SU-DHL-6 (cell line): ENCODE measurements around the gene CAPN3.

Experiments used
- H2AFZ ChIP-seq: fragments of 200-600 bp; sonication (generic); 2 replicates; pipeline ENCODE4 v1.6.1; 2014; ENCODE audit warnings: low read depth, mild to moderate bottlenecking, moderate library complexity, mixed read lengths, antibody characterized with exemption, low read length; ENCODE audit not compliant: severe bottlenecking
- H3F3A ChIP-seq: fragments of 200-600 bp; shearing (Covaris generic); 2 replicates; pipeline ENCODE4 v1.6.0; 2016; ENCODE audit warnings: antibody characterized with exemption, mild to moderate bottlenecking; ENCODE audit not compliant: insufficient read depth
- H3K27ac ChIP-seq: fragments of 200-600 bp; sonication (generic); 2 replicates; pipeline ENCODE4 v1.5.1; 2016; ENCODE audit warnings: low read depth, mild to moderate bottlenecking, low read length, moderate library complexity, mixed read lengths
- H3K27me3 ChIP-seq: fragments of 200-600 bp; sonication (generic), shearing (Covaris generic); 2 replicates; pipeline ENCODE4 v1.6.0; 2014; ENCODE audit warnings: mild to moderate bottlenecking, low read length
- H3K36me3 ChIP-seq: fragments of 200-600 bp; sonication (generic); 2 replicates; pipeline ENCODE4 v1.6.1; 2014; ENCODE audit warnings: mild to moderate bottlenecking, low read length, mixed read lengths
- H3K4me2 ChIP-seq: fragments of 300-600, 200-600 bp; shearing (Covaris generic), sonication (generic); 2 replicates; pipeline ENCODE4 v1.6.0; 2014; ENCODE audit warnings: low read length, low read depth, mild to moderate bottlenecking; ENCODE audit not compliant: poor library complexity, severe bottlenecking
- H3K4me3 ChIP-seq: fragments of 200-600 bp; sonication (generic); 2 replicates; pipeline ENCODE4 v1.5.1; 2014; ENCODE audit warnings: antibody characterized with exemption, low read length, mild to moderate bottlenecking, mixed read lengths; ENCODE audit not compliant: insufficient read depth, poor library complexity, severe bottlenecking
- H3K79me2 ChIP-seq: fragments of 200-600 bp; sonication (generic); 2 replicates; pipeline ENCODE4 v1.6.1; 2014; ENCODE audit warnings: mild to moderate bottlenecking, low read length, moderate library complexity; ENCODE audit not compliant: insufficient read depth
- H3K9ac ChIP-seq: fragments of 200-600 bp; sonication (generic); 2 replicates; pipeline ENCODE4 v1.7.0; 2014; ENCODE audit warnings: mild to moderate bottlenecking, low read length
- H3K9me2 ChIP-seq: fragments of 200-600 bp; sonication (generic); replicated peaks from 2 replicates; pipeline ENCODE4 v1.6.1; 2014; ENCODE audit warnings: low read length; ENCODE audit not compliant: insufficient read depth
- H3K9me3 ChIP-seq: fragments of 200-600 bp; sonication (generic); 2 replicates; pipeline ENCODE4 v1.6.1; 2014; ENCODE audit warnings: low read length, mixed read lengths; ENCODE audit not compliant: insufficient read depth
- H4K20me1 ChIP-seq: fragments of 200-600 bp; sonication (generic); 2 replicates; pipeline ENCODE4 v1.6.1; 2014; ENCODE audit warnings: low read depth, mild to moderate bottlenecking, antibody characterized with exemption, low read length, moderate library complexity, mixed read lengths
- EZH2phosphoT487 ChIP-seq: fragments of 200-600 bp; sonication (generic), shearing (Covaris generic); conservative IDR thresholded peaks from 2 replicates; pipeline ENCODE4 v1.6.1; 2018; ENCODE audit warnings: mild to moderate bottlenecking, antibody characterized with exemption, low read length, moderate library complexity, mixed read lengths
- TF ChIP-seq, protein P1 (sequence below): fragments of 200-600 bp; sonication (generic); IDR thresholded peaks from one replicate; pipeline ENCODE4 v1.5.1; 2017; ENCODE audit warnings: antibody characterized with exemption, mild to moderate bottlenecking, low read length, moderate library complexity; ENCODE audit not compliant: insufficient read depth, poor library complexity, severe bottlenecking

Gene CAPN3

DNA sequence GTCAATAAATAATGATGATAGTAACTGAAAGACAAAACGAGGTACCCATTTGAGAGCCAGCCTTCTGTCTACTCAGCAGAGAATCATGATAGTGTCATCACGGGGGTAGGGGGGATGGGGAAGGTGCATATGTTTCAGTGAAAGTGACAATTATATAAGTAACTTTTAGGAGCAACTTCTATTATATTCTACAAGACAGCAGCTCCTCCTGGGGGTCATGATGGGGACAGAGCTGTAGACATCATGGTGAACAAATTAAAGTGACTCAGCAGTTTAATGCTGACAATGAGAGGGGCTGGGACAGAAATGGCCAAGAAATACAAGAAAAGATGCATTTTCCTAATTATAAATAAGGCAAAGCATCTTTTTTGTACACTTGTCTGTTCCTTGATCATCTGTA, 11.8 kb downstream of the CAPN3 start:
- no peaks in the 10 kb centered on the region for H3K27me3 ChIP-seq

GRCh38 chr15:42373274-42373673, 14.0 kb downstream of the CAPN3 start:
- Histone ChIP-seq H3K9ac (no peak overlapping the region), H3K27me3 (no peaks in the 10 kb centered on the region), H3F3A (no peaks in the 10 kb centered on the region), H3K36me3 (no peaks in the 10 kb centered on the region), H3K4me3 (no peak overlapping the region), H2AFZ (no peak overlapping the region), H3K27ac (no peak overlapping the region), H3K79me2 (no peaks in the 10 kb centered on the region), H3K9me3 (peaks cover 7% of the 10 kb centered on the region; the same call in 1 of the 2 replicates), H3K9me2 (no peaks in the 10 kb centered on the region), H3K4me2 (no peak overlapping the region), H4K20me1 (no peaks in the 10 kb centered on the region)
- TF ChIP-seq, protein P1, sequence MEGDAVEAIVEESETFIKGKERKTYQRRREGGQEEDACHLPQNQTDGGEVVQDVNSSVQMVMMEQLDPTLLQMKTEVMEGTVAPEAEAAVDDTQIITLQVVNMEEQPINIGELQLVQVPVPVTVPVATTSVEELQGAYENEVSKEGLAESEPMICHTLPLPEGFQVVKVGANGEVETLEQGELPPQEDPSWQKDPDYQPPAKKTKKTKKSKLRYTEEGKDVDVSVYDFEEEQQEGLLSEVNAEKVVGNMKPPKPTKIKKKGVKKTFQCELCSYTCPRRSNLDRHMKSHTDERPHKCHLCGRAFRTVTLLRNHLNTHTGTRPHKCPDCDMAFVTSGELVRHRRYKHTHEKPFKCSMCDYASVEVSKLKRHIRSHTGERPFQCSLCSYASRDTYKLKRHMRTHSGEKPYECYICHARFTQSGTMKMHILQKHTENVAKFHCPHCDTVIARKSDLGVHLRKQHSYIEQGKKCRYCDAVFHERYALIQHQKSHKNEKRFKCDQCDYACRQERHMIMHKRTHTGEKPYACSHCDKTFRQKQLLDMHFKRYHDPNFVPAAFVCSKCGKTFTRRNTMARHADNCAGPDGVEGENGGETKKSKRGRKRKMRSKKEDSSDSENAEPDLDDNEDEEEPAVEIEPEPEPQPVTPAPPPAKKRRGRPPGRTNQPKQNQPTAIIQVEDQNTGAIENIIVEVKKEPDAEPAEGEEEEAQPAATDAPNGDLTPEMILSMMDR: no peak

More for the DNA sequence above, 11.8 kb downstream of the CAPN3 start:
- H3K27ac ChIP-seq: no peak overlapping the region
- TF ChIP-seq EZH2phosphoT487: no peak
- TF ChIP-seq, protein P1: no peak
- no peaks in the 10 kb centered on the region for H3K36me3 ChIP-seq
- H3K4me3 ChIP-seq: no peak overlapping the region
- H3F3A ChIP-seq: no peaks in the 10 kb centered on the region
- no peaks in the 10 kb centered on the region for H3K9me3 ChIP-seq
- peak overlapping the region; percentile 23 for H2AFZ ChIP-seq
- H3K79me2 ChIP-seq: no peaks in the 10 kb centered on the region
- H3K4me2 ChIP-seq: no peak overlapping the region
- no peak overlapping the region for H3K9ac ChIP-seq
- no peaks in the 10 kb centered on the region for H3K9me2 ChIP-seq
- no peaks in the 10 kb centered on the region for H4K20me1 ChIP-seq

GRCh38 chr15:42373936-42374335, 14.6 kb downstream of the CAPN3 start:
- no peak for TF ChIP-seq EZH2phosphoT487
- TF ChIP-seq, protein P1: no peak
- Histone ChIP-seq H3K4me2 (no peak overlapping the region), H3F3A (no peaks in the 10 kb centered on the region), H3K79me2 (no peaks in the 10 kb centered on the region), H3K36me3 (no peaks in the 10 kb centered on the region), H3K9me3 (peaks cover 7% of the 10 kb centered on the region; the same call in 1 of the 2 replicates), H3K4me3 (no peak overlapping the region), H3K9me2 (no peaks in the 10 kb centered on the region), H3K9ac (no peak overlapping the region), H4K20me1 (no peaks in the 10 kb centered on the region), H3K27ac (no peak overlapping the region), H2AFZ (no peak overlapping the region), H3K27me3 (no peaks in the 10 kb centered on the region)

DNA sequence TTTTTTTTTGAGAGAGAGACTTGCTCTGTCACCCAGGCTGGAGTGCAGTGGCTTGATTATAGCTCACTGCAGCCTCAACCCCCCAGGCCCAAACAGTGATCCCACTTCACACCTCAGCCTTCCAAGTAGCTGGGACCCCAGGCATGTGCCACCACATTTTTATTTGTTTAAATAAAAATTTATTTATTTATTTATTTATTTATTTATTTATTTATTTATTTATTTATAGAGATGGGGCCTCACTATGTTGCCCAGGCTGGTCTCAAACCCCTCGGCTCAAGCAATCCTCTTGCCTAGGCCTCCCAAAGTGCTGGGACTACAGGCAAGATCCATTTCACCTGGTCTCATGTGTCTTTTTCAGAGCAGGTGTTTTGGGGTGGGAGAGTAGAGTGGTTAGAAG, 15.5 kb downstream of the CAPN3 start:
- H3K27me3 ChIP-seq: no peaks in the 10 kb centered on the region

More for the DNA sequence above, 15.5 kb downstream of the CAPN3 start:
- Histone ChIP-seq H3F3A (no peaks in the 10 kb centered on the region), H3K9me2 (no peaks in the 10 kb centered on the region), H3K79me2 (no peaks in the 10 kb centered on the region), H3K36me3 (no peaks in the 10 kb centered on the region), H3K9ac (no peak overlapping the region), H2AFZ (no peak overlapping the region), H3K27ac (no peak overlapping the region), H3K9me3 (peaks cover 7% of the 10 kb centered on the region; the same call in 1 of the 2 replicates), H3K4me3 (no peak overlapping the region), H4K20me1 (no peaks in the 10 kb centered on the region), H3K4me2 (no peak overlapping the region)
- no peak for TF ChIP-seq EZH2phosphoT487
- TF ChIP-seq, protein P1: no peak
